ENCODE data around the gene VSIG8.
"Not testable (repeated sequence)": the region's sequence is repeated elsewhere in the genome, so short reads cannot be mapped to it uniquely, and the experiment has no call there.

Gene VSIG8, protein sequence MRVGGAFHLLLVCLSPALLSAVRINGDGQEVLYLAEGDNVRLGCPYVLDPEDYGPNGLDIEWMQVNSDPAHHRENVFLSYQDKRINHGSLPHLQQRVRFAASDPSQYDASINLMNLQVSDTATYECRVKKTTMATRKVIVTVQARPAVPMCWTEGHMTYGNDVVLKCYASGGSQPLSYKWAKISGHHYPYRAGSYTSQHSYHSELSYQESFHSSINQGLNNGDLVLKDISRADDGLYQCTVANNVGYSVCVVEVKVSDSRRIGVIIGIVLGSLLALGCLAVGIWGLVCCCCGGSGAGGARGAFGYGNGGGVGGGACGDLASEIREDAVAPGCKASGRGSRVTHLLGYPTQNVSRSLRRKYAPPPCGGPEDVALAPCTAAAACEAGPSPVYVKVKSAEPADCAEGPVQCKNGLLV

DNA sequence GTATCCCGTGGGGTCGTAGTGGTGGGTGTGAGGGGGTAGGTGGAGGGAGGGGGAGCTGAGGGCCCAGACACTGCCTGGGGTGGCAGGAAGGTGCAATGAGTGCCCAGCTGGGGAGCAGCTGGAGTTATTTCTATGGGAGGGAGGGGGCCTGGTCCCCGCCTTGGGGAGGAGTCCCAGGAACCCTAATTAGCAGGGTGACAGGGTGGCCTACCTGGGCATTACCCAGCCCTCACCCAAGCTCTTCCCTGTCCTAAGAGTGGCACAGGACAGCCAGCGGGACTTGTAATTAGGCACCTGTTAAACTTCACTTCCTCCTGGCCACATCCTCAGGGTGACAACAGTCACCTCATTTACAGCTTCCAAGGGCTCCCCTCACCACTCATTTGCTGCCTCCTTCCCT is at the start of gene VSIG8:
VSIG8 (minus strand) TSS at position 101 of the 400 bp plus-strand sequence. CDS start 136 bp downstream, outside the sequence.
- no peak for DNase-seq (ENCODE audit: low read depth in 3 of 3)

DNA sequence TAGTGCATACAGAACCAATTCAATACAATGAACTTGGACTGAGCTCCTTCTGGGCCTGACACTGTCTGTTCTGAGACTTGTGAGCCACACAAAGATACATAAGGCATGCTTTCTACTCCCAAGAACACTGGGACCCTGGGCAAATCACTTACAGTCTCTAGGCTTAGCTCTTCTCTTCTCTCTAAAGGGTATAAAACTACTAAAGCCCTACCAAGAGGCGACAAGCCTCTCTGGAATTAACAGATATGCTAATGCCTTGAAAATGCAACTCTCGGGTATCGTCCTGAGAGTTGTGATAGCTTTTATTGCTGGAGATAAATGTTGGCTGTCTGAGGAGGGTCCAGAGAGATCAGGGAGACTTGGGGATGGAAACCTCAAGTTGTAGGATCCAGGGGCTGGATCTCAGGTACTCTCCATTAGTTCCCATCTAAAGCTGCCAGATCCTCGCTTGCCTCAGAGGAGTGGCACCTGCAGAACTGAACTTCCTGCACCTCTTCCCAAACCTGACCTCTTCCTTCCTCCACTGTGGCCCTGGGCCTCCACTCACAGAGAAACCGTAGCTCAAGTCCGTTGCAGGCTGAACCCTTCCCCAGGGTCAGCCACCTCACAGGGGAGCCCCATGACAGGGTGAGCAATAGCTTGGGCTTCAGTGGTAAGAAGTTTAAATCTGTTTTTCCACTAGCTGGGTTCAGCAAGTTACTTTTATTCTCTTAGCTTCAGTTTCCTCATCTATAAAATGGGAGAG is 49.0 kb upstream of the VSIG8 start:
- no peak for DNase-seq (ENCODE audit: low read depth in 3 of 3)

GRCh38 chr1:159908031-159908940 is 45.8 kb upstream of the VSIG8 start:
- DNase-seq (ENCODE audit: low read depth in 3 of 3), result no peak

DNA sequence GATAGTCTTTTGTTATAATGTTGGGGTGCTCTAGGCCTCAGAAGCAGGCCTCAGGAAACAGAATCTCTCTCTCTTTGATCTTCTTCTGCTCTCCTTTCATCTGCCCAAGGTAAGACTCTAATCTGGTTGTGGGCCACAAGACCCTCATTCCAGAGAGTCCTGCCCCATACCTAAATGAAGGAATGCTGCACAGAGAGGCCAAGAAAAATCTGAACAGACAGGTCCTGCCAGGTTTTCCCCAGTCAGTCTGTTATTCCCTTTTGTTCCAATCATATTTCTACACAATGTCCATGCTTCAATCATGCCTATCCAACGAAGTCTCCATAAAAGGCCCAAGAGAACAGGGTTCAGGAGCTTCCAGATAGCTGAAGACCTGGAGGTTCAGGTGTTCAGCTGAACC is 44.5 kb upstream of the VSIG8 start:
- no peak for DNase-seq (ENCODE audit: low read depth in 3 of 3)

GRCh38 chr1:159904036-159904435 is 41.6 kb upstream of the VSIG8 start:
- DNase-seq (ENCODE audit: low read depth in 3 of 3), result not testable (repeated sequence)

DNA sequence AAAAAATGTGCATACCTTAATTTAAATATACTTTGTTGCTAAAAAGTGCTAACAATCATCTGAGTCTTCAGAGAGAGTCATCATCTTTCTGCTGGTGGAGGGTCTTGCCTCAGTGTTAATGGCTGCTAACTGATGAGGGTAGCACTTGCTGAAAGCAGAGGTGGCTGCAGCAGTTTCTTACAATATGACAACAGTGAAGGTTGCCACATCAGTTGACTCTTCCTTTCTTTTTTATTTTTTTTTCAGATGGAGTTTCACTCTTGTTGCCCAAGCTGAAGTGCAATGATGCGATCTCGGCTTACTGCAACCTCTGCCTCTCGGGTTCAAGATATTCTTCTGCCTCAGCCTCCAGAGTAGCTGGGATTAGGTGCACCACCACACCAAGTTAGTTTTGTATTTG is 40.1 kb upstream of the VSIG8 start:
- DNase-seq (ENCODE audit: low read depth in 3 of 3), result no peak

- no peak for DNase-seq (ENCODE audit: low read depth in 3 of 3)
Observed at GRCh38 chr1:159900755-159901360, 38.4 kb upstream of the VSIG8 start.

DNA sequence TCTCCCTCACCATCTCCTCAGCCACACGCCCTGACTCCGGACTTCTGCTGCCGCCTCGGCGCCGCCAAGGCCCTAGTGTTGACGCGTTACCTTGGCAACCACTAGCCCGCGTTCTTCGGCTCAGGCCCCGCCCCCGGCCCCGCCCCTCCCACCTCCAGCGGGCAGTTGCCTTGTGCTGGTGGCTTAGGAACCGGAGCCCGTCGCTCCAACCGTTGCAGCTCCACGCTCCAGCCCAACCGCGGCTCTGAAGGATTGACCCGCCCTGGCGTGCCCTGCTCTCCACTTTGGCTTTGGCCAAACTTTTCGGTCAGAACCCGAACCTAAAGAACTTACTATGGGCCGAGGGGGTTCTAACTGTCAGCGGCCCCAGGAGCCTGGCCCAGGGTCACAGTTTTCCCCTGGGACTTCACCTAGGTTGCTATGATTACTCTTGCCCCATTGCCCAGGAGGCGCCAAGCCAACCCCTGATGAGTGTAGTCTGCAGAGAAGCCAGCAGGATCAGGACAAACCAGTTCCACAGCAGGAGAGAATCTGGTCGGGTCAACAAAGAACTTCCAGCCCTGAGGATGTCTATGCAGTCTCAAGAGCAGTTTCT is 37.7 kb upstream of the VSIG8 start, which contains the start of gene CFAP45:
CFAP45 (minus strand) TSS at position 80 of the 595 bp plus-strand sequence; CDS start at position 13, 67 bp downstream.
- no peak for DNase-seq (ENCODE audit: low read depth in 3 of 3)

GRCh38 chr1:159899634-159900033 is 37.2 kb upstream of the VSIG8 start:
- DNase-seq (ENCODE audit: low read depth in 3 of 3), result not testable (repeated sequence)

DNA sequence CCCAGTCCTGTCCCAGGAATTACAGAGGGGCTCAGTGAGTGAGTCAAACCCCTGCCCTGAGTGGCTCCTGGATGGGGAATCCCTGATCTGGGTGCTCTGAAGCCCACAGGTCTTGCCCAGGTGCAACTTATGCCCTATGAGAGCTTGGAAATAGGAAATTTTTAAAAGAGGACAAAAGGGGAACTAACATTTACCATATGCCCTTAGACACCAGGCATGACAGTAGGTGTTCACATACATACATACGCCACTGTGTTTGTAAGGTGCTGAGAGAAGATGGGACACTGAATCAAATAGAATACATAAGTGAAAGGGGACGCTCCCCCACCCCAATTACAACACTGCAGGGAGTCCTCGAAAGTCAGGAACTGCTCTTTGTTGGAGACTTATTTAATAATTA is 36.1 kb upstream of the VSIG8 start:
- DNase-seq (ENCODE audit: low read depth in 3 of 3), result no peak

- no peak for DNase-seq (ENCODE audit: low read depth in 3 of 3)
Observed at GRCh38 chr1:159897962-159898361, 35.5 kb upstream of the VSIG8 start.

DNA sequence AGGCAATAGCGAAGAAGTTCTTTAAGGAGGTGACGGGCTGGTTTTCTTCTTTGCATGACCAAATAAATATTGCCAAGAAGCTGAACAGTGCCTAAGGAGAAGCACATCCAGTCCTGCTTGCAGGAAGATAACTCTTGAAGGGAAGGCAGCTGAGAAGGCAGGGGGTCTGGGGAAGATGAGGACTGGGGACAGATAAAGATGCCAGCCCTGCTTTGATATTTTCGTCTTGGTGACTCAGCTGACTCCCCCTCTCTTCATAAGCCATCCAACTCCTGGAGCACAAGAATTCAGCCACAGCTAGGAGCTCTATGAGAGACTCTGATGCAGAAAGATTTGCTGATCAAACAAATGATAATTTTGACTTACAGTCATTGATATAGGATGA is 34.1 kb upstream of the VSIG8 start:
- no peak for DNase-seq (ENCODE audit: low read depth in 3 of 3)

DNA sequence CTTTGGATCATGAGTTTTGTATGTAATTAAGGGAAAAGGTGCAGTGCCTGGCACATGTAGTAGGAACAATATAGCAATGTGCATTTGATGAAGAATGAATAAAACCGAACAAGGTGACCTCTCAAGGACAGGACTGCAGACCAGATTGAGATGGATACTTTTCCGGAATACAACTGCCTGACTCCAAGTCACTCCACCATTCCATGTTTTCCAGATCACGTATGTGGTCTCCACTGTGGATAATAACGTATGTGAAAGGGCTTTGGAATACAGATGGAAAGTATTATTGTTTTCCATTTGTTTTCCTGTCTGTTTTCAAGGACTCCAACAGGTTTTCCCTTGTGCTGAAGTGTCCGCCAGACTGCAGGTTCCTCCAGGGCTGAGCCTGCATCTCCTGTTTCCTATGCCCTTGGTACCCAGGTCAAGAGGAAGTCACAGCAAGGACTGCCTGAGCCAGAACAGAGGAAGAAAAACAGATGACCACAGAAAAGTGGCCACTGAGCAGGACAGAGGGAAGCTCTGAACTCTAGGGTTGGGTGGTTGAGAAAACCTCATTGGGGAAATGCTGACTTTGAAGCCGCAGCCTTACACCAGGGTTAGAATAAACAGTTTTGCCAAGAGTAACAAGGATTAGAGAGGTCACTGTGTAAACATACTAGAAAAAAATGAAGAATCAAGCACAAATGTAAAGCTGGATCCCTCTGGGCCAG is 33.5 kb upstream of the VSIG8 start:
- no peak for DNase-seq (ENCODE audit: low read depth in 3 of 3)

DNA sequence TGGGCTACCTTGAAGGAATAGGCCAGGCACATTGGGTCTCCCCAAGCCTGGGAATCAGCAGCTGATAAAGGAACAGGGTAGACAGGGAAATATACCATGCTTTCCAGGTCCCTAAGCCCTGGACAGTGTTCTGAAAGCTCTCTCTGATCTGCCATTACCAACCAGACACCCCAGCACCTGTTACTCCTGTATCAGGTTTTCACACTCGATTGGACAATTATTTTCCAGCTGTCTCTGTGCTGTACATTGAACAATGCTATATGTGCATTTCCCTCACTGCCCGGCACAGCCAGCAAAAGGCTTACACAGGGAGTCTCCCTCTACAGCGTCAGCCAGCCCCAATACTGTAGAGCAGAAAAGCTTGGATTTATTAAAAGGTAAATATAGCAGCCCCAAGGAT is 32.8 kb upstream of the VSIG8 start:
- DNase-seq (ENCODE audit: low read depth in 3 of 3), result no peak

- no peak for DNase-seq (ENCODE audit: low read depth in 3 of 3)
Observed at GRCh38 chr1:159892944-159893343, 30.5 kb upstream of the VSIG8 start.

DNA sequence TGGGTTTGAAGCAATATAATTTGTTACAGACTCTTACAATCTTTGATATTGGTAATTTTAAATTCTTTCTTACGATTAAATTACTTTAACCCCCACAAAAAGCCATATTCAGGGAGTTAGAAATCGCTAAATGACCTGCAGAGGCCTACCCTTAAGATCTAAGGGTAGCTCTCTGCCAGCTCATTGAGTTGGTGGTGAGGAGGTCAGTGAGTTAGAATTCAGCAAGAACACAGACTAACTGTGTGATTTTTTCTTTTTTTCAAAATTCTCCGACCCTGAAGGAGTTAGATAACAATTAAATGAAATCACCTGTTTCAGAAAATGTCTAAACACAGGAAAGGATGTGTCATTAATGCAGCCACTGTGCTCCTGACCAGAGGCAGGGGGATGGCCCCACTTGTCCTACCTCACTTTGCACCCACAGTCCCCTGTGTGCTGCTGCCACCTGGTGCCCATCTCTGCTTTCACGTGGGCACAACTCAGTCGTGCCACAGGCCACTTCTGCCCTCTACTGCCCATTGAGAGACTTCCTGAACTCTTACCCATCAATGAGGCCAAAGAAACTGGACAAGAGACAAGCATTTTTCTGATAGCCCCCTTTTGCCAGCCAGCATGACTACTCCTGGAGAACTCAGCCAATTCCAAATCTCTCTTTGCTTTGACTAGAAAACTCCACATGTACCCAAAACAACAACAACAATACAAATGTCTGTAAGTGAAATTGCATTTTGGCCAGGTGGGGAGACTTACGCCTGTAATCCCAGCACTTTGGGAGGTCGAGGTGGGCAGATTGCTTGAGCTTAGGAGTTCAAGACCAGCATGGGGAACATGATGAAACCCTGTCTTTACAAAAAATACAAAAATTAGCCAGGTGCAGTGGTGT is 29.1 kb upstream of the VSIG8 start:
- DNase-seq (ENCODE audit: low read depth in 3 of 3), result peak; percentile 45 to 69 (median 67)

- no peak for DNase-seq (ENCODE audit: low read depth in 3 of 3)
Observed at GRCh38 chr1:159890390-159890789, 27.9 kb upstream of the VSIG8 start.

GRCh38 chr1:159889821-159890252 is 27.4 kb upstream of the VSIG8 start:
- DNase-seq (ENCODE audit: low read depth in 3 of 3), result no peak

- no peak for DNase-seq (ENCODE audit: low read depth in 3 of 3)
Observed at GRCh38 chr1:159889202-159889601, 26.7 kb upstream of the VSIG8 start.

Measured in stimulated activated CD4-positive, alpha-beta T cell treated with anti-CD3 and anti-CD28 coated beads, TNF-alpha, amount 100 ng/mL, for 24 hours (primary cell).